ENCODE data around the gene PDXK.

DNA sequence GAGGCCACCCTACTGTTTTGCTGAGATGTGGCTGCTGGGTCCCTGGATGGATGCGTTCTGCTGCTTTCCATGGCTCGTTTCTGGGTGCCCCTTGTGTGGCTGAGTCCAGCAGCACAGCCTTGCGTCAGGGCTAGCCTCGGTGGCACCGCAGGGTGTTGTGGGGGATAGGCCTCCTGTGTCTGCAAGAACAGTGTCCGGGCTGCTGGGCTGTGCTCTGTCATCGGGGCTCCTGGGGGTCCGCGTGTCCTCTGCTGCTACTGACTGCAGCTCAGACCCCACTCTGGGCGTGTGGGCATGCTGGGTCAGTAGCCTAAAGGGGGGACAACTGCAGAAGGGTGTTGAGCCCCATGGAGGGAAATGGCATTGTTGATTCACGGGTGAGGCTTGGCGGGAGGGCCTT is 75.4 kb downstream of the PDXK start:
- TF ChIP-seq, protein P1, sequence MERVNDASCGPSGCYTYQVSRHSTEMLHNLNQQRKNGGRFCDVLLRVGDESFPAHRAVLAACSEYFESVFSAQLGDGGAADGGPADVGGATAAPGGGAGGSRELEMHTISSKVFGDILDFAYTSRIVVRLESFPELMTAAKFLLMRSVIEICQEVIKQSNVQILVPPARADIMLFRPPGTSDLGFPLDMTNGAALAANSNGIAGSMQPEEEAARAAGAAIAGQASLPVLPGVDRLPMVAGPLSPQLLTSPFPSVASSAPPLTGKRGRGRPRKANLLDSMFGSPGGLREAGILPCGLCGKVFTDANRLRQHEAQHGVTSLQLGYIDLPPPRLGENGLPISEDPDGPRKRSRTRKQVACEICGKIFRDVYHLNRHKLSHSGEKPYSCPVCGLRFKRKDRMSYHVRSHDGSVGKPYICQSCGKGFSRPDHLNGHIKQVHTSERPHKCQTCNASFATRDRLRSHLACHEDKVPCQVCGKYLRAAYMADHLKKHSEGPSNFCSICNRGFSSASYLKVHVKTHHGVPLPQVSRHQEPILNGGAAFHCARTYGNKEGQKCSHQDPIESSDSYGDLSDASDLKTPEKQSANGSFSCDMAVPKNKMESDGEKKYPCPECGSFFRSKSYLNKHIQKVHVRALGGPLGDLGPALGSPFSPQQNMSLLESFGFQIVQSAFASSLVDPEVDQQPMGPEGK (CRISPR knock-in tag; IDR thresholded peaks at IDR 0.05; ENCODE audit: borderline replicate concordance): no peak
- TF ChIP-seq OSR1 (CRISPR knock-in tag; IDR thresholded peaks at IDR 0.05): no peak

All from SK-N-SH treated with all-trans-retinoic acid at 6 μM for 48 hours (cell line).